Measurements from ENCODE around the gene CCDC12.
A peak's percentile ranks its signal among the peaks of the same experiment; 100 is the strongest.

The CCDC12 gene

DNA sequence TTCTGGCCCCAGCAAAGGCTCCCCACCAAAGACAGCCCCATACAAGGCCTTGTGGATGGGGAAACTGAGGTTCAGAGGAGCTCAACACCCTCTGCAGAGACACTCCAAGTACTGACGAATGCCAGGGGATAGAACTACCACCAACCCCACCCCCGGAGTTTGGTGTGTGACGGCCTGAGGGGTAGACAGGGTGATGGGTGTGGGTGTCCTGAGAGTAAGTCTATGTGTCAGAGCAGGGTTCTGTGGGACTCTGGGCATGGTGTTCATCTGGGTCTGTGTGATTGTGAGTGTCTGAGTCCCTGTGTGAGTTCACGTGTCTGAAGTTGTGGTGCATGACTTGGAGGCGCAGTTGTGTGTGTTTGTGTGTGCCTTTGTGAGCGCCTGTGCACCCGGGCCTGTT lies 91.6 kb downstream of the CCDC12 start:
- no peak for TF ChIP-seq TAF1 (IDR thresholded peaks at IDR 0.05; ENCODE audit: borderline replicate concordance, low read depth, low read length)
- TF ChIP-seq POLR2A (IDR thresholded peaks at IDR 0.05; ENCODE audit: low read depth, low read length): no peak
- TF ChIP-seq POLR2AphosphoS5 (IDR thresholded peaks at IDR 0.05; ENCODE audit: low read depth, low read length): no peak
- FAIRE-seq: no peak
- DNase-seq (ENCODE audit: insufficient read length): no peak

GRCh38 chr3:46884427-46884826 lies 92.1 kb downstream of the CCDC12 start:
- FAIRE-seq (no peak), DNase-seq (ENCODE audit: insufficient read length) (no peak)
- no peak for TF ChIP-seq TAF1 (IDR thresholded peaks at IDR 0.05; ENCODE audit: borderline replicate concordance, low read depth, low read length)
- TF ChIP-seq POLR2AphosphoS5 (IDR thresholded peaks at IDR 0.05; ENCODE audit: low read depth, low read length): no peak

- no peak for TF ChIP-seq POLR2A (IDR thresholded peaks at IDR 0.05; ENCODE audit: low read depth, low read length)
- TF ChIP-seq TAF1 (IDR thresholded peaks at IDR 0.05; ENCODE audit: borderline replicate concordance, low read depth, low read length): no peak
- no peak for DNase-seq (ENCODE audit: insufficient read length)
- FAIRE-seq: no peak
Observed at GRCh38 chr3:46883830-46884185, 92.7 kb downstream of the CCDC12 start.

DNA sequence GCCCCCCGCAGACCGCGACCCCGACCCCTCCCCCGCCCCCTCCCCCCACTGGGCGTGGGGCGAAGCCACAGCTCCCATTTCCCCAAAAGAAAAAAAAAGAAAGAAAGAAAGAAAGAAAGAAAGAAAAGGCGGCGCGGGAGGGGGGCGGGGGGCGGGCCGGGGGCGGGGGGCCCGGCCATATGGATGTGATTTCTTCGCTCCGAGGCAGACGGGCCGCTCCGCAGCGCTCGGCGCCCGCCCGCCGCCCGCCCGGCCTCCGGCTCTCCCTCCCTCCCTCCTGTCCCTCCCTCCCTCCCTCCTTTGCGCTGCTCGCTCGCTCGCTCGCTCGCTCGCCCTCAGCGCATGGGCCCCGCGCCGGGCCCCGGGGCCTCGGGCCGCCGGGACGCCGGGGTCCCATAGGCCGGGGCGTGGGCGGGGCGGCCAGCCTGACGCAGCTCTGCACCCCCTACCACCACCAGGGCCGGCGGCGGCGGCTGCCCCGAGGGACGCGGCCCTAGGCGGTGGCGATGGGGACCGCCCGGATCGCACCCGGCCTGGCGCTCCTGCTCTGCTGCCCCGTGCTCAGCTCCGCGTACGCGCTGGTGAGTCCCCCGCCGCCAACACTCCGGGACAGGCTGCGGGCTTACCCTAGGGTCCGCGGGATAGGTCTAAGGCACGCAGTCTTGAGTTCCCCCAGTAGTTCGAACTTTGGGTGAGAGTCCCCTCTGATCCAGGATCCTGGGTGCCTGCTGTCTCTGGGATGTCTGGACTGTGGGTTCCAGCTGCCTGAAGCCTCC lies 93.3 kb downstream of the CCDC12 start:
- no peak for FAIRE-seq
- TF ChIP-seq POLR2AphosphoS5 (IDR thresholded peaks at IDR 0.05; ENCODE audit: low read depth, low read length) (no peak), TAF1 (IDR thresholded peaks at IDR 0.05; ENCODE audit: borderline replicate concordance, low read depth, low read length) (no peak), POLR2A (IDR thresholded peaks at IDR 0.05; ENCODE audit: low read depth, low read length) (no peak)
- DNase-seq (ENCODE audit: insufficient read length): peak; percentile 53

DNA sequence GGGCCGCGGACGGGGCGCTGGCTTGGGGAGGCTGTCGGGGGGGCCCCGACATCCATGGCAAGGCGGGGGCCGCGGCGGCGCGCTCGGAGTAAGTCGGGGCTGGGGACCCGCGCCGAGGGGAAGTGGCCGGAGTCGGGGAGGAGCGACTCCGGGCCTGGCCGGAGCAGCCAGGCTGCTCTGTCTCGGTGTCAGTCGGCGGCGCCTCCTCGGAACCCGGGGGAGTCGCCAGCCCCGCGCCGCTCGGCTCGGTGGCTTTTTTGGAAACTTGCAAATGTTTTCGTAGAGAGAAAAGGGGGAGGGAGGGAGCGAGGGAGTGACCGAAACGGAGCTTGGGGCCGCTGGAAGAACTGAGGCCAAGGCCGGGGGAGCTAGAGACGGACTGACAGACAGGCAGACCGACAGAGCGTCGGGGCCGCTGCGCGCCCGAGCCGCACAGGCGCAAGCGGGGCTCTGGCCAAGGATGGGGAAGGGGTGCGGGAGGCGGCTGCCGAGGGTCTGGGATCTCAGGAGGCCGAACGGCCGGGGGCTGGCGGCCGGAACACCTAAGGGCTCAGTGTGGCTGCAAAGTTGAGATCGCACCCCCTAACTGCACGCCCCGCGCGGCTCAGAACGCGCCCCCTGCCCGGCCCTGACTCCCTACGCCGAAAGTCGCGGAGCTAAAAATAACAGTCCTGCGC lies 94.0 kb downstream of the CCDC12 start:
- TF ChIP-seq TAF1 (IDR thresholded peaks at IDR 0.05; ENCODE audit: borderline replicate concordance, low read depth, low read length) (no peak), POLR2AphosphoS5 (IDR thresholded peaks at IDR 0.05; ENCODE audit: low read depth, low read length) (no peak), POLR2A (IDR thresholded peaks at IDR 0.05; ENCODE audit: low read depth, low read length) (no peak)
- DNase-seq (ENCODE audit: insufficient read length): no peak
- no peak for FAIRE-seq

DNA sequence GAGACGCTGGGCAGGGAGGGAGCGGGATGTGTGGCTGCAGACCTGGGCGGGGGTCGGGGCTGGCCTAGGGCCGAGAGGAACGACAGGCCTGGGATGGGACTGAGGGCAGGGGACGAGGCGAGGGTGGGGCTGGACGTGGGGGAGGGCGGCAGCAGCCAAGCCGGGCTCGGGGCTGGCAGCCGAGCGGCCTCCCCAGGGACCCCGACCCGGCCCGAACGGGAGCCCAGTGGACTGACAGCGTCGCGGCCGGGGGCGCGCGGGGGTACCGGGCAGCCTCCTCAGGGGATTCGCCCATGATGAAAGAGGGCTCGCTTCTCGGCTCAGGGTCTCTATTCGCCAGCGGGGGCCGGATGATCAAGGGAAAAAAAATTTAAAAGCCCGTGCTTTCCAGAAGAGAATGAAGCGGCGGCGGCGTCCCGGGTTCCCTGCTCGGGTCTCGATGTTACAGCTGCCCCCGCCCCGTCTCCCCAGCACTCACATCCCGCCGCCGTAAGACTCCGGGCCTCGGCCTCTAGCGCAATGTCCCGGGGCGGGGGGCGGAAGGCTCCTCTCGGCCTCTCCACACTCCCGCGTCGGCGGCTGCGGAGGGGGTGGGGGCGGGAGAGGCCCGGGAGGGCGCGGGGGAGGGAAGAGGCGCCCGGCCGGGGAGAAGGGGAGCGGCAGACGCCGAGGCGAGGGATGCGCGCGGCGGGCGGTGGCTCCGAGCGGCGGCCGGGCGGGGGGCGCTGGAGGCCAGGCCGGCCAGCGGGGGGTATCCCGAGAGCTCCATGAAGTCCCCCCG lies 94.8 kb downstream of the CCDC12 start:
- no peak for DNase-seq (ENCODE audit: insufficient read length)
- TF ChIP-seq POLR2A (IDR thresholded peaks at IDR 0.05; ENCODE audit: low read depth, low read length) (no peak), POLR2AphosphoS5 (IDR thresholded peaks at IDR 0.05; ENCODE audit: low read depth, low read length) (no peak), TAF1 (IDR thresholded peaks at IDR 0.05; ENCODE audit: borderline replicate concordance, low read depth, low read length) (no peak)
- no peak for FAIRE-seq

DNA sequence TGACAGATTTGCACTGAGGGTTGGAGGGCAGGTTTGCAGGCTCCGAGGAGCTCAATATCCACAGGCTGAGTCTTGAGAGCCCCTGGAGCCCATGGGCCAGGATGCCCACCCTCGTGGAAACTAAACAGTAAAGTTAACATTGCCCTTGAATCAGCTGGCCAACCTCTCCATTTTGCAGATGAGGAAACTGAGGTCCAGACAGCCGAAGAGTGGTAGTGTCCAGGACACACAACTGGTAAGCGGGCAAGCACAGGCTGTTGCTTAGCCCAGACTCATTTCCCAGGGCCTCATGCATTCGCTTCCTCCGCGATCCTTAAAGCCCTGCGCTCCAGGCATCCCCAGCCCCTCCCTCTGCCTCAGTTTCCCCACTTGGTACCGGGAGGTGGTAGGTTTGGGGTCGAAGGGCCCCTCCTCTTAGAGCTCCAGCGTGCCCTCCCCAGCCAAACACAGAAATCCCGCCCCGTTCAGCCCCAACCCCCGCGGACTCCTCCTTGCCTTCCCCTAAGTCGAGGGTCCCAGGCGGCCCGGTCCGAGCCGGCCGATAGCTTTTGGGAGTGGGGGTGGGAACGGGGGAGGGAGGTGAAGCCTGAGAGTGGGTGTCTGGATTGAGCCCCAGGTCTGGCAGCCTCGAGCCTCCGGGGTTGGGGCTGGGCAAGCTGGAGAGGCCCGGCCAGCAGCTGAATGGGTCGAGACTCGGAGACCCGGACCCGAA lies 95.5 kb downstream of the CCDC12 start:
- FAIRE-seq (no peak), DNase-seq (ENCODE audit: insufficient read length) (no peak)
- no peak for TF ChIP-seq TAF1 (IDR thresholded peaks at IDR 0.05; ENCODE audit: borderline replicate concordance, low read depth, low read length)
- TF ChIP-seq POLR2AphosphoS5 (IDR thresholded peaks at IDR 0.05; ENCODE audit: low read depth, low read length): no peak
- TF ChIP-seq POLR2A (IDR thresholded peaks at IDR 0.05; ENCODE audit: low read depth, low read length): no peak

GRCh38 chr3:46878781-46879436 lies 97.6 kb downstream of the CCDC12 start:
- TF ChIP-seq POLR2AphosphoS5 (IDR thresholded peaks at IDR 0.05; ENCODE audit: low read depth, low read length) (no peak), POLR2A (IDR thresholded peaks at IDR 0.05; ENCODE audit: low read depth, low read length) (no peak), TAF1 (IDR thresholded peaks at IDR 0.05; ENCODE audit: borderline replicate concordance, low read depth, low read length) (no peak)
- FAIRE-seq (no peak), DNase-seq (ENCODE audit: insufficient read length) (no peak)

DNA sequence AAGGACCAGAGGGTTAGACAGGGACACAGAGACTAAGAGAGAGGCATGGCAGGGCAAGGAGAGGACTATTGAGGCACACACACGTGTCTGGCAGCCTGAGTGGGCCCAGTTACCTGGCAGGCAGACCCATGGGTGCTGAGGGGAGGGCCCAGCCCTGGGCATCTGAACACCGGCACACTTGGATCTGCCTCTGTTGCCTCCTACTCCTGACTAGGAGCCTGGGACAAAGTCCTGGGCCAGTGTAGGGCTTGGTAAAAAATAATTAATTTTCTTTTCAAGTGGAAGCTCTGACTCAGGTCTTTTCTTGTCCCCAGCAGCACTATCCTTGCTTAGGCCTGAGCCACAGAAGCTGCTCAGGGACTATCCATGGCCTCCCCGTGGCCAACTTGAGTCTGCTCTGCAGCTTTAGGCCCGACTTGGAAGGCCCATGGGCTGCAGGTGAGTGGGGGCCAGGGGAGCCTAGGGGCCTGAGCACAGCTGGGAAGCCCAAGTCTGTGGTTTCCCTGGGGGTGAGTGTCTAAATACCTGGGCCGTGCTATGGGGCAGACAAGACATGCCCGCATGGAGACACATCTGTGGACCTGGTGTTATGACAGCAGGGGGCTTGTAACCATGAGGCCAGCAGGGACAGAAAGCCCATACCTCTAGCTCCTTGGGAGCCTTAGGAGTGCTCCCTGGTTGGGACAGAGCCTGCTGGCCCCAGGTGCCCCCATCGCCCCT lies 99.0 kb downstream of the CCDC12 start, which contains the start of gene PTH1R:
Gene PTH1R, plus strand, starts transcription at position 316 of the 720 bp plus-strand sequence. CDS start 5,839 bp downstream, outside the sequence.
- DNase-seq (ENCODE audit: insufficient read length) (no peak), FAIRE-seq (no peak)
- TF ChIP-seq POLR2AphosphoS5 (IDR thresholded peaks at IDR 0.05; ENCODE audit: low read depth, low read length) (no peak), POLR2A (IDR thresholded peaks at IDR 0.05; ENCODE audit: low read depth, low read length) (no peak), TAF1 (IDR thresholded peaks at IDR 0.05; ENCODE audit: borderline replicate concordance, low read depth, low read length) (no peak)

Data from GM12892 (cell line).